ENCODE data around the gene RASA2.

DNA sequence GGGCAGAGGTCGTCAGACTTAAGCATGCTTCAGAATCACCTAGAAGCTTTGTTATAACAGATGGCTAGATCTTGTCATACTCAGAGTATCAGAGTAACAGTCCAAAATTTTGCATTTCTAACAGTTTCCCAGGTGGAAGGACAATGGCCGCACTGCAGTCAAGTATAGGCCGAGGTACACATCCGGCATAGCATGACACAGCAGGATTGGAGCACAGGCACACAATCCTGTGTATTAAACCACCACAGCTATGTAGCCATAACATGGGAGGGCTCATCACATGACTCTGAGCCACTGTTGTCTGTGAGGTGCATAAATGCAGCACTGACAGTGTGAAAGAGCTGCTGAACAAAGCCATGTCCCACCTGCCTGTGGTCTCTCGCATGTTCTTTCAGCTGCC lies 165.5 kb downstream of the RASA2 start:
- no peak for TF ChIP-seq POLR2AphosphoS5 (IDR thresholded peaks at IDR 0.05; ENCODE audit: borderline replicate concordance, low read depth, low read length)
- no peak for TF ChIP-seq EZH2 (IDR thresholded peaks at IDR 0.05)

Data from SK-N-MC (cell line).